ENCODE measurements around the gene HES7.

GRCh38 chr17:8128125-8128784 is 4.3 kb upstream of the HES7 start:
- TF ChIP-seq EP300 (IDR thresholded peaks at IDR 0.05) (no peak), POLR2A (IDR thresholded peaks at IDR 0.05) (no peak)
